Frontal cortex (tissue), 4 donors: ENCODE data around the gene HACL1. TPM values are rescaled to one million over a fixed set of nuclear protein-coding genes. Genes with fewer than 3 reads are reported as not detected.
"Not testable (repeated sequence)": the region's sequence is repeated elsewhere in the genome, so short reads cannot be mapped to it uniquely, and the experiment has no call there.

Experiments
- DNase-seq, 2 donors: peaks; one replicate each; pipeline ENCODE4 v3.0.0; 2012; ENCODE audit warnings: low spot score in 2 of 2
- FAIRE-seq: peaks from 2 replicates; lab custom pipeline; 2012; peaks lifted over from hg19 to GRCh38; lab: Jason Lieb, UNC
- total RNA-seq: library from RNA; depleted of rRNA; stranded (reverse); fragments of >200 nt; gene quantifications from one replicate; pipeline ENCODE4 v1.2.3, GENCODE V29; 2014
- donor health status: control.
- donor health status: control.
- donor health status: control.

HACL1 gene
- total RNA-seq, 1 donor from 2014 or later: 33.4 TPM

DNA sequence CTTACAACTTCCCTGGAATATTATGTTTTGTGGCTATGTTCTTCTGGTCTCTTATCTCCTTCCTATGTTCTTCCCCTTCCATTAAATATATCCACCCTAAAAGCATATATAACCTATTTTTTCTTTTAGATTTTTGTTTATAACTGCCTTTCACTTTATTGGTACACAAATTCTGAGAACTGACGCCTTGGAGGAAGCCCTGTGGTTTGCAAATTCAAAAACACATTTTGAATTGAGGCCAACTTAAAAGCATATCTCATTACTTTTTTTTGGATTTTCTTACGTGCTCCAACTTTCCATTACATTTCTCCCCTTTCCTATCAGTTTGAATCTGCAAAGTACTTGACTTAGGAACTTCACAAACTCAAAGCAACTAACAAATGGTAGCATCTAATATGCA, 64.5 kb downstream of the HACL1 start:
- no peak for FAIRE-seq
- DNase-seq: no peak

DNA sequence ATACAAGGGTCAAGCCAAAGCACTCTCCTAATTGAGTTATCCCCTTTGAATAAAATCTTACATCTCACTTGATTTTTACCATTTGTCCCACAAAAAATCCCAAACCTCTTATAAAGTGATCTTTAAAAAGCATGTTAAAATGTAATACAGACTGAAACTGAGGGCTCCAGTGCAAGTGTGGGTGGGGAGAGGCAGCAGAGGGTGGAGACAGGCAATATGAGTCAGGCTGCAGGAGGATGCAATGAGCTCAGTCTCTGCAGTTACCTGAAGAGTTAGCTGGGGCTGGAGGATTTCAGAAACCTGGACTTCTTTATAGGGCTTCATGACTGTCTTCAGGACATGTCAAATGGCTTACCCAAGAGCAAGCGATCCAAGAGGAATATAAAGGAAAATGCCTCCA, 65.6 kb downstream of the HACL1 start:
- no peak for FAIRE-seq
- DNase-seq: no peak

DNA sequence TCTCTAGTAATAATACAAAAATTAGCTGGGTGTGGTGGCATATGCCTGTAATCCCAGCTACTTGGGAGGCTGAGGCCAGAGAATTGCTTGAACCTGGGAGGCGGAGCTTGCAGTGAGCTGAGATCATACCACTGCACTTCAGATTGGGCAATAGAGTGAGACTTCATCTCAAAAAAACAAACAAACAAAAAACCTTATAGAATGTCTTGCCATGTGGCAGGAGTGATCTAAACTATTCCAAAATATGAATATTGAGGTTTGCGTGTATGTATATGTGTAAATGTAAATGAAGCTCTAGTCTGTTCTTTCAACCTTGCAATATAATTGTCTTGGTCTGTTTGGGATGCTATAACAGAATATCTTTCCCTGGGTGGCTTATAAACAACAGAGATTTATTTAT, 68.8 kb downstream of the HACL1 start:
- FAIRE-seq, DNase-seq: not testable (repeated sequence)

DNA sequence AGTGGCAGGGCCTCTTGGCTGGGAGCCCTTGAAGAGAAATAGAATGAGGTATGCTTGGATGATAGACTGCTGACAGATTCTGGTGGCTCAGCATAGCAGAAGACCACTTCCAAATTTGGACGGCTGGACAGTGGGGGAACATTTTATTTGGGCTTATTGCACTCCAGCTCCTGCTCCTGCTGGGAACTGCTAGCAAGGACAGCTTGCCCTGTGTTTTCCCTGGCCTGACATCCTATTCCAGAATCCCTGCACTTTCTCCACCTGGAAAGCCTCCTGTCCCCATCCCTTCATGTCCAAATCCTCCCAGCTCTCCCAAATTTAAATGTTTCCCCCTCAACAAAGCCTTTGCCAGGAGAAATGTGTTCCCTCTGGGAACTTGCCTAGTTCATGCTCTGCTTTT, 70.0 kb downstream of the HACL1 start:
- no peak for FAIRE-seq
- no peak for DNase-seq

DNA sequence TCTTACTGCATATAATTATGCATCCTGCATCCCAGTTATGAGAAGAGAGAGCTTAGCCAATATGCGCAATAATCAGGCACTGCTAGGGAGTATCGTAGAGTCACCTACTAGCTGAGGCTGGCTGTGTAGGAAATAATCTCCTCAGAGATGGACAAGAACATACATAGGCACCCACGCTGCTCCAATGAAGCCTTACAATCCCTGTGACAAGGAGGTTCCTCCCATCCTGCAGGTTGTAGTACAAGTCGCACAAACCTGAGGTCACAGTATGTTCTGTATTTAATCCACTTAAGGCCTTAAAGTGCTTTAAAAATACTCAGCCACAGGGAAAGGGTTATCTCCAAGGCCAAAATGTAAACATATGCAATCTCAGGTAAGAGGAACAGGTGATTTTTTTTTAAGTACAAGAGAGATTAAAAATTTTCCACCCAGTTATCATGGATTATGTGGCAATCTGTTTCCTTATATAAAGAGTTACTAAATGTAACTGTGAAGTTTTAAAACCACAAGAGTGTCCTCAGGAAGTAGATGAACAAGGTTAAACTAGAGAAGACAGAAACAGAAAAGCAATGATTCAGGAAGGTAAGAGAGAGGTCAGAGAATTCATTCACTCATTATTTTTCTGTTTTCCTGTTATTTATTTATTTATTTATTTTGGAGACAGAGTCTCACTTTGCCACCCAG, 72.4 kb downstream of the HACL1 start:
- FAIRE-seq: no peak
- no peak for DNase-seq

DNA sequence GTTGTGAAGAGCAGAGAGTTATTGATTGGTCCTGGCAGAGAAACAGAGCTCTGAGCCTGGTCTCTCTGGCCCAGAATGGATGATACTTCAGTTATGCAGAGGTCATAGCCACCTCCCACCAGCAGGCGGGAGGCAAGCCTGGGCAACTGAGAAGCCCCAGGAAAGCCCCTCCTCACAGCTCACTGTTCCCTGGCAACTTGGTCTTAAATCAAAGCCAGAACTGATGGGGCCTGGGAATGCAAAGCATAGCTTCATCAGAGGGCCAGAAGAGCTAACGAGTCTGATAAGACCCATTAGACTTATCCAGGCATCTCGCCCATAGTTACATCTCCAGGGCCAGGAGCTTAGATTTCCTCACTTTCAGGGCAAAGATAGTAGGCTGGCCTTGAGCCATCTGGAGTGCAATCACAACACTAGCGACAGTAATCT, 74.3 kb downstream of the HACL1 start:
- DNase-seq (no peak), FAIRE-seq (no peak)

DNA sequence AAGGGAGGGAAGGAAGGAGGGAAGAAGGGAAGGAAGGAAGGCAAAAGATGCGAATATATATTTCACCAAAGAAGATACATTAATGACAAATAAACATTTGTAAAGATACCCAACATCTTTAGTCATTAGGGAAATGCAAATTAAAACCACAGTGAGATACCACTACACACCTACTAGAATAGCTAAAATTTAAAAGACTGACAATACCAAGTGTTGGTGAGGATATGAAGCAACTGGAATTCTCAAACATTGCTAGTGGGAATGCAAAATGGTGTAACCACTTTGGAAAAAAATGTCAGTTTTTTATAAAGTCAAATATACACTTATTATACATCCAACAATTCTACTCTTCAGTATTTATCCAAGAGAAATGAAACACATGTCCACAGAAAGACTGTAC, 75.6 kb downstream of the HACL1 start:
- FAIRE-seq (no peak), DNase-seq (no peak)

DNA sequence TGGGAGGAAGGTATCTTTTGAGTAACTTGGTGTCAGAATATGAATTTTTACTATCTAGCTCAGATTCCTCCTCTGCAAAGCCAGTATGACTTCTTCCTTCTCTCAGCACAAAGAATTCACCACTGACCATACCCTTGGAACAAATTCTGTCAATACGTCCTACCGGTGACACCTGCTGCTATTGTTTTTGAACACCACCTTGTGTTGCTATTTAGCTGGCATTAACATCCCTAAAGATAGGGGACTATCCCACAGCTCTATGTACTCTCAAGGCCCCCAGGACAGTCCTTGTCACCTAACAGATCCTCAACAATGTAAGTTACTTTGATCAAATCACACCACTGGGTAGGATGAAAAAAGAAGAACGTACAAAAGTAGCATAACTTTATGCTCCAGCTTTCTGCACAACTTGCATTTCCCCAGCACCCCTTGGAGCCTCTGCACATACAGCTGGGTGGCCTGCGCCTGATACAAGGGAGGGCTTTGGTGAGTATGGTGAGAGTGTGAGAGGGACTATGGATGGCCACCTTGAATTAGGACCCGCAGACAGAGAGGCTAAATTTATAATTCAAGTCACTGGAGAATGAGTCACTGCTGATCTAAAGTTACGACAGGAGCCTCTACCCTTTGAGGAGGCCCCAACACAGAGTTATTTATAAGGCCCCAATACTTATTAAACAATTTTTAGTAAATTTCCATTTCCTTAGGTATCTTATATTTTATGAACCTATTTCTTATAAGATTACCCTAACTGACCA, 77.5 kb downstream of the HACL1 start:
- no peak for FAIRE-seq

DNA sequence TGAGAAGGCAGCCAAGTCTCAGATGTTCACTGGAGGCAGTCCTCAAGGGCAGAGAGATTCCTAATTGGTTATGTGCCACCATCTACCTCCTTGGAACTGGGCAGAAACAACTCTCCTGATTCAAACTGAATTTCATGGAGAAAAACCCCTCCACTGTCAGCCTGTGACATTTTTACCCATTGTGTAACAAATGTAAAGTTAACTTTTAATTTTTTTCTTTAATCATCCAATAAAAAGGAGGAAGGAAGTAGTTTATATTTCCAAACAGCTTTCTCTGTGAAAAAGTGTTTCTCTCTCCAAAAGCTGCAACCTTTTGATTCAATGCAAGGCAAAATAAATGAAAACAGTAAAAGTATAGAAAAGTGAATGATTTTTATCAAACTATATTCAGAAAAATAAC, 79.4 kb downstream of the HACL1 start:
- DNase-seq (no peak), FAIRE-seq (no peak)

More for the DNA sequence above, 77.5 kb downstream of the HACL1 start:
- no peak for DNase-seq

DNA sequence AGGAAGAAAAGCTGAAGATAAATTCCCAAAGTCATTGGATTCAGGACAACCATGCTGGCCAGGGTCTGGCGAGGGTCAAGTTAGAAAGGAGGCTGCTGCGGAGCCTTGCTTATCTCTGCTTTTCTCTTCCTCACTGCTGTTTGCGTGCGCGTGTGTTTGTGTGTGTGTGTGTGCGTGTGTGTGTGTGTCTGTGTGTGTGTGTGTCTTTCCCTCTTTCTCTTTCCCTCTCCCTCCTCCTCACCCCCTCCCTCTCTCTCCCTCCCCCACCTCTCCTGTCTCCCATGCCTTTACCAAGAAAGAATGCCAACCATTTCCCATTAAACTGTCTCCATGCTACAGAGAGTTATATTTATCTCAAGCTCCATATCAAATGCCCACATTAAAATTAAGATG, 79.8 kb downstream of the HACL1 start, which contains the start of gene COLQ:
COLQ (minus strand) TSS at position 134 of the 393 bp plus-strand sequence; CDS start at position 53, 81 bp downstream.
- FAIRE-seq (no peak), DNase-seq (no peak)

DNA sequence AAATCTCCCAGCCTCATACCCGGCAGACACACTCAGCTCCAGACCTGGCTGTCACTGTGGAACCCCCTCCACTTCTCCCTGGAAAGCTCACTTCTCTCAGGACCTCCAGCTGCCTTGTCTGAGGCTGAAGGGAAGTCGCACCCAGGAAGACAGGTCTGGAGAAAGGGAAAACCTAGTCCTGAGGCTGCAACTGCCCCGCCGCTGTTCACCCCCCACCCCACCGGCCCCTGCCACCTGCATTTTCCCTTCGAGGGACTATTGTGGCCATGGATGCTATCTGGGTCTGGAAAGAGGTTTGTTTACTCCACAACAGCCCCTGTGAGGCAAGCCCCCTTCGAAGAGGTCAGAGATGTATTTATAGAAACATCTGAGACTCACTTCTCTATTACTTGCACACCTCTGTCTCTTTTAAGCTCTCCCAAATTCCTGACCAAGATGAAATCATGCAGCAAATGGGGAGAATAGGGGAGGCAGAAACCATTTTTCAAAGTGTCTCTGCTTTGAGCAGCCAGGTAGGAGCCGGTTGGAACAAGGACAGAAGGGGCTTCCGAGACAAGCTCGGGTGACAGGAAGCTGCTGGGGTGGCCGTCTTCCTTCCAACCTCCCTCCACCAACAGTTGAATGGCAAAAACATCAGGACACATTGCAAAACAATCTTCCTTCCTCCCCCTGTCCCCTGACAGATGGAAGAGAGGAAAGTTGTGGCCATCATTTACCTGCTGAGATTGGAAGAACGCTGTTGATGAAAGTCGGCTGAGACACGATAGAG, 80.4 kb downstream of the HACL1 start:
- FAIRE-seq (no peak), DNase-seq (no peak)

DNA sequence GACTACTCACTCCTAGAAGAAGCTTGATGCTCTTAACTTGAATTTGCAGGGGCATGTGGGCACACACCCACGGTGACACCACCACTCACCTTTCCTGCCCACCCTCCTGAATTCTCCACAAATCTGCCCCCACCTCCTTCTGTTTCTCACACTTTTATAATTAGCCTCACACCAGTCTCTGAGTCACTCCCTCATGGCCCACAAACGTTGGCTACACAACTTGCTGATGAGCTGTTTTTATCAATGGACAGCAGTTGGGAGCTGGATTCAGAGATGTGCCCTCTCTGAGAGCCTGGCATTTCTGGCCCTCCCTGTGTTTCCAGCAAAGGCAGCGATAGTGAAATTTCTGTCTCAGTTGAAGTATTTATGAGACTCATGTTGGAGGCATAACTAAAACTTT, 81.2 kb downstream of the HACL1 start:
- FAIRE-seq (no peak), DNase-seq (peak in 1 of 2 donors; percentile 30)

DNA sequence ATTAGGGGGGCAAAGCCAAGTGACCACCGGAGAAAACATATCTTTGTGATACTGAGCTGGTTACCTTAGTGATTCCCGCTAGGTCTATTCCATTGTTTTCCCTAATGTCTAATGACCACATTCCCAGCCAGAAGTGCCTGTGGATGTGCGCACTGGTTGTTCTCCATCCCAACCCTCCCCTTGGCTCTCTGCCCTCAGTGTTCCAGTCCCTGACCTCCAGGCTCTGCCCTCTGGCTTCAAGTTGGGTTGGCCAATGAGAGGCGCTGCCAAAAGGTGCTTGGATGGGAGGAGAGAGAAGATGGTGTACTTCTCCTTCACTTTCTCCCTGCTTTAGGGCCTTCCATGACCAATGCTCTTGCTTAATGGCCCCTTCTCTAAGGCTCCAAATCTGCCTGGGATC, 82.3 kb downstream of the HACL1 start:
- DNase-seq (no peak), FAIRE-seq (no peak)

DNA sequence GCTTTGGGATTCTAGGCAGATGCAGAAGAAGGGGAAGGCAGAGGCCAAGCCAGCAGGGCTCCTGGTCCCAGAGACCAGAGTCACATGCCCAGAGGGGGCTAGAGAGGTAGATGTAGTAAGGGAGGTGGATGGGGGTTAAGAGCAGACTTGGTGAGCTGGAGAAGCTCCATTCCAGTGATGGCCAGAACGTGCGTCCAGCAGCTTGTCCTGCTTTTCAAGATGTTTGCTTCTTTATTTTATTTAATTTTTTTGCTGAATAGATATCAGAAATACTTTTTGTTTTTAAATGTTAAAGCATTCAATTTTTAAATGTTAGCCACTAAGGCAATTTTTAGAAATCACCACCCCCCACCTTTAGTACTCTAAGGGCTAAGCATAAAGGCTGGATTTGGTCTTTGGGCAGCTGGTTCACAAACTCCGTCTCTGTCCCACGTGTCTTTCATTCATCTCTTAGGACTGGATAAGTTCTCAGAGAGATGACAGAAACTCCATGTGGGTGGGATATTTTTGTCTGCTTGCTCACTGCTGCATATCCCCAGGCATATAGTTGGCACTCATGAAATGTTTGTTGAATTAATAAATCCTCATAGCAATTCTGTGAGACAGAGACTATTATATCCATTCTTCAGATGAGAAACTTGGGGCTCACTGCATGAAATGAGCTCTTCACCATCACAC, 86.6 kb downstream of the HACL1 start:
- FAIRE-seq (no peak), DNase-seq (no peak)

DNA sequence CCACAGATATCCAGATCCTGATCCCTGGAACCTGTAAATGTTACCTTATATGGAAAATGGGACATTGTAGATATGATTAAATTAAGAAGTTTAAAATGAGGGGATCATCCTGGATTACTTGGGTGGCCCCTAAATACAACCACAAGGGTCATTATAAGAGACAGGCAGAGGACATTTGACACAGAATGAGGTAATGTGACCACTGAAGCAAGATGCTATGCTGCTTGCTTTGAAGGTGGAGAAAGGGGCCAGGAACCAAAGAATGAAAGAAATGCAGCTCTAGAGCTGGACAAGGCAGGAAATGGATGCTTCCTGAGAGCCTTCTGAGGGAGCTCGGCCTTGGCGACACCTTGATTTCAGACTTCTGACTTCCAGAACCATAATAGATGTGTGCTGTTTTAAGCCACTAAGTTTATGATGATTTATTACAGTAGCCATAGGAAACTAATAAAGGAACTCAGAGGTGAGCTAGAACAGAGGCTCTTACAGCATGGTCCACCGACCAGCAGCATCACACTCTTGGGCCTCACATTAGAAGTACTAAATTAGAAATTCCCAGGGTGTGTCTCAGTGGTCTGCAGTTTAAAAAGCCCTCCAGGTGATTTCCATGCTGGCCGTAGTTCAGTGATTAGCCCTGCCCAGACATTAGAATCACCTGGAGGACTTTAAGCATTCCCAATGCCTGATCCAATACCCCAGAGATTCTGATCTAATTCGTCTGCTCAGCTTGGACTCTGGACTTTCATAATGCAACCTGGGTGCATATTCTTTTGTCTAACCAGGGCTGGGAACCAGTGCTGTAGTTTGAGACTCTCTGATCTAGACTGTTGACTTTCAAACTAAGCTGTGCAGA, 87.3 kb downstream of the HACL1 start:
- FAIRE-seq (no peak), DNase-seq (no peak)

DNA sequence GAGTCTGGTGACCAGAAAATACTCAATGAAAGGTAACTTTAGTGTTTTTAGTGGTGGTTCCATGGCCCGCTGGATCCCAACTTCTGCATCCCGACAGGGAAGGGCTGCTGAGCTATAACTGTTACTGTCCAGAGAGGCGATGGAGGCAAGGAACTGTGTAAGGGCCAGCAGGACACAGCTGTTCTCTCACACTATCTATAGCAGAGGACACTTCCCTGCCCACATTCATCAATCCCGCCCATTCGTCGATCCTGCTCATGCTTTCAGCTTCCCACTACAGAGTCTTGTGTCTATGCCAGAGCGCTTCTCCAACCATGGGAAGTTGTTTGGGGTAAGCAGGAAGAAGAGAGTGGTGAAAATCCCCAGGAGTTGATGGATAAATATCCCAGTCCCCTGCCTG, 88.3 kb downstream of the HACL1 start:
- no peak for DNase-seq
- no peak for FAIRE-seq

DNA sequence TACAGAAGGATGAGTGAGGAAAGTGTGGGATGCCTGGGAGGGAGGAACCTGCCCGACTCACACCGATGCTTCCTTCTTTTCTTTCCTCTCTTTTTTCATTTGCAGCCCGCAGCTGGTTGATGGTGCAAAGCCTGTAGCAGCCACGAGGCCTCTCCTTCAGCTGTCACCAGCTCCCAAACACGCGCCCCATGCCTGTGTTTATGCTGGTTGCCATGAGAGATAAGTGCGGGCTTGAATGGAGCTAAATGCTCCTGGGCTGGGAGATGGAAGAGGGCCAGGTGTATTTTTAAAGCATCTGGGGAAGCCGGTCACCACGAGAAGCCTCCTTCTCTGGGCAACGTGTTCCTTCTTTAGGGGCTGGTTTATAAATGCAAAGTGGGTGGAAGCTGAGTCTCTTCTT, 89.2 kb downstream of the HACL1 start:
- DNase-seq: peak; percentile 14 to 61
- no peak for FAIRE-seq

DNA sequence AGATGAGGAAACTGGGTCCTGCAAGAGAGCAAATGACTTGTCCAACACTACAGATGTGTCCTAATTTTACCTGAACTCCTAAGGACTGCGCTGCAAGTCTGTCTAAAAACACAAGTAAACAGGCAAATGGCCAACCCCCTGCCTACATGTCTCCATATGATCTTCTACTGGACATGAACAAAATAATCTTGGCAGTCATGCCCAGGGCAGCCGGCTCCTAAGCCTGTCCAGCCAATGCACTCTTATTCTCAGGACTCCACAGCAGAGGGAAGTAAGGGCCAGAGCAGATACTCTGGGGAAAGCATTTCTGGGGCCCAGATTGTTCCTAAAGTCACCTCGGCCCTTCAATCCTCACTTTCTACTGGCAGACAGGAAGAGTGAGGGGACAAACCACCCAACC, 90.2 kb downstream of the HACL1 start:
- FAIRE-seq: no peak
- DNase-seq: no peak
